Umbilical cord (tissue), 2 donors: ENCODE measurements around the gene KMT2C. TPM values are rescaled to one million over a fixed set of nuclear protein-coding genes. Genes with fewer than 3 reads are reported as not detected.

Experiments
- DNase-seq: peaks from one replicate; pipeline ENCODE4 v3.0.0-alpha.2; 2015; ENCODE audit warnings: low spot score
- total RNA-seq: library from RNA; depleted of rRNA; stranded (reverse); fragments of >200 nt; gene quantifications from one replicate; pipeline ENCODE4 v1.2.3, GENCODE V29; 2014; ENCODE audit warnings: low replicate concordance; ENCODE audit not compliant: insufficient read depth

KMT2C gene
- total RNA-seq, 1 donor from 2014 or later, result 66.7 TPM

DNA sequence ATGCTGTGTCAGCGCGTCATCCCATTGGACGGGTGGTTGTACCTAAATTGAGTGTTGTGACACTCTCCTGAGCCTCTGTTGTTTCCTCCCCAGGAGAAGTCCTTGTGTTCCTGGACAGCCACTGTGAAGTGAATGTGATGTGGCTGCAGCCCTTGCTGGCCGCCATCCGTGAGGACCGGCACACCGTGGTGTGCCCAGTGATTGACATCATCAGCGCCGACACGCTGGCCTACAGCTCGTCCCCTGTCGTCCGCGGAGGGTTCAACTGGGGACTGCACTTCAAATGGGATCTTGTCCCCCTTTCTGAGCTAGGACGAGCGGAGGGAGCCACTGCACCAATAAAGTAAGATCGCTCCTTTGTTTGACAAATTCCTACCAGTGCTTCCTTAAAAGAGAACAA, 327.9 kb downstream of the KMT2C start:
- no peak for DNase-seq

DNA sequence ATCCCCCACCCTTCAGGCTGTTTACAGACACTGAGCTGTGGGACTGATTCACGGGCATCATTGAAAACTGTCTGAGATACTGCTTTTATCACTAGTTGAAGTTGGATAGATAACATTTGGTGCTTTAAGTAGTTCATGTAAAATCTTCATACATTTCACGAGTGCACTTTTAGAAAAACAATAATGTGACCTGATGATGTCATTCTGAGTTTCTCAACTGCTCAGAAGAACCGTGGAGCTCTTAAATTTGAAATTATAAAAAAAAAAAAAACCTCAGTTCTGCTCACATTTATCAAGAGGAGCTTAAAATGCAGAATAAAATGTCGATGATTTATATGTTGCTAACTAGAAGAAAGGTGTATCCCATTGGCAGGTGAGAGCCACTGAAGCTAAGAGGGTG, 328.8 kb downstream of the KMT2C start:
- DNase-seq, result no peak

DNA sequence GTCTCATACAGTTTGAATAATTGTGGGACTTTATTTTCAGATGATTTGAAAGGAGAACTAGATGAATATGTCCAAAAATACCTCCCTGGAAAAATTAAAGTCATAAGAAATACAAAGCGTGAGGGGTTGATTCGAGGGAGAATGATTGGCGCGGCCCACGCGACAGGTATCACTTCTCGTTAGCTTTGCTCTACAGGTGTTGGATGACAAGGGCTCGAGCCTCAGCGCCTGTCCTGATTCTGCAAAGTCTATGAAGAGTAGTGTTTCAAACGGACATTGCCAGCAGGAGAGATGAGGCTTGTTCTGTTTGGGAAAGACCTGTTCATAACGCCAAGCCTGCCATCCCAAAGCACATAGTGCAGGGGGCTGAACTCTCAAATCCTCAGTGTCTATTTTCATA, 330.6 kb downstream of the KMT2C start:
- no peak for DNase-seq

- DNase-seq, result no peak
These were observed 332.1 kb downstream of the KMT2C start for GRCh38 chr7:152103691-152104090.

GRCh38 chr7:152103066-152103465, 332.7 kb downstream of the KMT2C start:
- no peak for DNase-seq

- no peak for DNase-seq
These were observed 338.5 kb downstream of the KMT2C start for GRCh38 chr7:152097330-152097729.

DNA sequence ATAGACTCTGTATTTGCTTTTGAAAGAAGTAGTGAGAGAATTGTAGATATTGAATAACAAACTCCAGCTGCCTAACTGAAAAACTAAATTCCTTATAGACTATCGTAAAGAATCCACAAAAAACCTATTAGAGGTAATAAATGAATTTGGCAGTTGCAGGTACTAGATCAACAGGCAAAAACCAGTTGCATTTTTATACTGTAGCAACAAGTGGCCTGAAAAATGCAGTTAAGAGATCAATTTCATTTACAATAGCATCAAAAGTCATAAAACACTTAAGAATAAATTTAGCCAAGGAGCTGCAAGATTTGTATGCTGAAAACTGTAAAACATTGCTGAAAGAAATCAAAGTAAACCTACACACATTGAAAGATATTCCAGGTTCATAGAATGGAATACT, 340.0 kb downstream of the KMT2C start:
- DNase-seq, result no peak

DNA sequence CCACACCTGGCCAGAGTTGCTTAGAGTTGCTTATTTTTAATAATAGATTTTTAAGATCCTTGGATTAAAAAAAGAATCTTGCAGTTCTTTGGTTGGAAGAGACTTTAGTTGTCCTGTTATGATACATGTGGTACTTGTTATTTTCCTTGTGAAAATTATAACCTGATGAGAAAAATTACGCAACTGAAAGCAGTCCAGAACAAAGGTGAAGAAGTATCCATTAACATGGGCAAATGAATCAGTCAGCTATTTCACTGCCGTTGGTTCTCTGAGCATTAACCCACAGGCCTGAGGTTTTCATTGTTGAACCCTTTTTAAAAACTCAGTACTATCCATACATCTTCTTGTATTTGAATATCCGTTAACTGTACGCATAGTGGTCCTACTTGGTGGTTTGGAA, 342.1 kb downstream of the KMT2C start:
- no peak for DNase-seq

DNA sequence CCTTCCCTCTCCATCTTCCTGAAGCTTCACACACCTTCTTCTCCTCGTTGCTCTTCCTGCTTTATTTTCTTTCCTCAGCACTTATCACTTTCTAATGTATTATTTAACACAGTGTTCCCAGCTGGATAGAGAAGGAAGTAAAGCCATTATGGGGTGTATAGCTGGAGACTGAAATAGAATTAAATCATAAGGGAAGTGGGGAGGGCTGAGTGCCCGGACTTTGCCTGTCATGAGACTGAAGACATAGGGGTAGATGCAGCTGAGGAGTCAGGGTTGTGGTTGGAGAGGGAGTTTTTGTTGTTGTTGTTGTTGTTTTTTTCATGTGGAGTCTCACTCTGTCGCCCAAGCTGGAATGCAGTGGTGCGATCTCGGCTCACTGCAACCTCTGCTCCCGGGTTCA, 345.1 kb downstream of the KMT2C start:
- no peak for DNase-seq

DNA sequence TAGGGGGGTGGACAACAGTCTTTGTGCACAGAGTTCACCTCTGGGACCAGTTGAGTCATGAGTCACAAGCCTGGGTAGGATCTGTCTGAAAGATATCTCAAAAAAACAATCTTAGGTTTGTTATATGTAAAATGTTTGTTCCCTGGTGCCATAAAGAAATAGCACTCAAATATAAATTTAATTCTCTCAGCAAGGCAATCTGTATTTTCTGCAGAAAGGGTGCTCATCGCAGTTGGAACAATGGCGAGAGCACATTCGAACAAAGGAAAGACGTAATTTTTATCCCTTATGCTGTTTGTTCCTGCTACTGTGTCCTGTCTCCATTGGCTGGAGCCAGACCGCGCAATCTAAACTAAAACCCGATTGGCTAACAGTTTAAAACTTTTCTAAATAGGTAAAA, 346.6 kb downstream of the KMT2C start:
- DNase-seq, result no peak

GRCh38 chr7:152086513-152086912, 349.3 kb downstream of the KMT2C start:
- no peak for DNase-seq

DNA sequence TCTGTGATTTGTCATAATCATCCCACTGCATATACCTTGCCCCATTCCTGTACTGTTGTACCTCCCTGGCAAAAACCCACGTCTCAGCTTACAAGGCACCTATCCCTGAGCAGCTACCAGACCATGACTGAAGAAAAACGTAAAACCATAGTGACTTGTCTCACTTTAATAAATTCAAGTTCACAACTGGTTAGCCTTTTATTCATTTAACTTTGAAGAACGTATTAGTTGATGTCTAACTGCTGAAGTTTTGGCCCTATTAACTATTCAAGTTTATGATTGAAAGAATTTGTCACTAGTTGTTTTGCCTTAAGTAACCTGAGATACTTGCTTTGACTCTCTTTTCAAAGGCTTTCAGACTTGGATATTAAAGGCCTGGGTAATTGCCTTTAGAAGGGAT, 350.7 kb downstream of the KMT2C start:
- no peak for DNase-seq

Other genes starting within 250 kb of the KMT2C start
- gene XRCC2, start 240.1 kb upstream of the KMT2C start, total RNA-seq, result 2.2 TPM